Nephron progenitor cell (in vitro differentiated cells): Measurements from ENCODE around the gene AMELX.

Experiments used
- DNase-seq: peaks from one replicate; pipeline ENCODE4 v3.0.0; 2021
- H3K27ac Mint-ChIP-seq: 2 replicates; pipeline ENCODE4 v1.8.0; 2021; ENCODE audit warnings: mild to moderate bottlenecking, moderate library complexity, mixed read lengths
- H3K27me3 Mint-ChIP-seq: 2 replicates; pipeline ENCODE4 v1.8.0; 2021; ENCODE audit warnings: mild to moderate bottlenecking, low read depth, mixed read lengths; ENCODE audit not compliant: poor library complexity
- H3K36me3 Mint-ChIP-seq: 2 replicates; pipeline ENCODE4 v1.8.0; 2021; ENCODE audit warnings: low read depth, mixed read lengths
- H3K4me1 Mint-ChIP-seq: 2 replicates; pipeline ENCODE4 v1.8.0; 2021; ENCODE audit warnings: mixed read lengths
- H3K4me3 Mint-ChIP-seq: 2 replicates; pipeline ENCODE4 v1.8.0; 2021; ENCODE audit warnings: mild to moderate bottlenecking, moderate library complexity, mixed read lengths
- H3K9me3 Mint-ChIP-seq: 2 replicates; pipeline ENCODE4 v1.8.0; 2021; ENCODE audit warnings: mild to moderate bottlenecking, moderate library complexity, mixed read lengths
- CTCF ChIP-seq: fragments of 200-600 bp; sonication (generic); IDR thresholded peaks from 2 replicates; pipeline ENCODE4 v1.5.0; 2021; ENCODE audit warnings: antibody characterized with exemption

The AMELX gene

GRCh38 chrX:11287505-11287904 is 5.7 kb upstream of the AMELX start:
- Mint-ChIP-seq H3K4me3 (no peak overlapping the region), H3K27me3 (peaks cover 4% of the 10 kb centered on the region), H3K9me3 (peaks cover 12% of the 10 kb centered on the region), H3K27ac (no peak overlapping the region), H3K4me1 (no peaks in the 10 kb centered on the region), H3K36me3 (no peaks in the 10 kb centered on the region)
- no peak for DNase-seq
- no peak for TF ChIP-seq CTCF

- no peaks in the 10 kb centered on the region for H3K4me1 Mint-ChIP-seq
- peaks cover 13% of the 10 kb centered on the region for H3K9me3 Mint-ChIP-seq
- no peak overlapping the region for H3K27ac Mint-ChIP-seq
- TF ChIP-seq CTCF, result no peak
- H3K36me3 Mint-ChIP-seq, result no peaks in the 10 kb centered on the region
- peaks cover 4% of the 10 kb centered on the region for H3K27me3 Mint-ChIP-seq
- no peak for DNase-seq
- H3K4me3 Mint-ChIP-seq, result no peak overlapping the region
These were observed 2.7 kb upstream of the AMELX start for GRCh38 chrX:11290416-11291102.

GRCh38 chrX:11296051-11296450 is 2.8 kb downstream of the AMELX start:
- DNase-seq, result no peak
- TF ChIP-seq CTCF, result no peak
- no peak overlapping the region for H3K4me3 Mint-ChIP-seq
- H3K4me1 Mint-ChIP-seq, result no peaks in the 10 kb centered on the region
- H3K36me3 Mint-ChIP-seq, result no peaks in the 10 kb centered on the region
- peaks cover 7% of the 10 kb centered on the region for H3K9me3 Mint-ChIP-seq
- H3K27me3 Mint-ChIP-seq, result no peaks in the 10 kb centered on the region
- no peak overlapping the region for H3K27ac Mint-ChIP-seq

GRCh38 chrX:11298600-11298999 is 5.4 kb downstream of the AMELX start:
- Mint-ChIP-seq H3K36me3 (no peaks in the 10 kb centered on the region), H3K27me3 (peaks cover 5% of the 10 kb centered on the region), H3K27ac (no peak overlapping the region), H3K4me1 (no peaks in the 10 kb centered on the region), H3K4me3 (no peak overlapping the region), H3K9me3 (peaks cover 7% of the 10 kb centered on the region)
- no peak for TF ChIP-seq CTCF
- DNase-seq, result no peak

- TF ChIP-seq CTCF, result no peak
- H3K36me3 Mint-ChIP-seq, result no peaks in the 10 kb centered on the region
- DNase-seq, result no peak
- H3K4me3 Mint-ChIP-seq, result no peak overlapping the region
- H3K27ac Mint-ChIP-seq, result no peak overlapping the region
- H3K27me3 Mint-ChIP-seq, result peaks cover 27% of the 10 kb centered on the region
- H3K9me3 Mint-ChIP-seq, result peaks cover 21% of the 10 kb centered on the region
- no peaks in the 10 kb centered on the region for H3K4me1 Mint-ChIP-seq
These were observed 11.6 kb downstream of the AMELX start for GRCh38 chrX:11304829-11305228.

- Mint-ChIP-seq H3K4me3 (no peak overlapping the region), H3K27me3 (peaks cover 27% of the 10 kb centered on the region), H3K4me1 (no peaks in the 10 kb centered on the region), H3K27ac (no peak overlapping the region), H3K36me3 (no peaks in the 10 kb centered on the region), H3K9me3 (peaks cover 21% of the 10 kb centered on the region)
- TF ChIP-seq CTCF, result no peak
- no peak for DNase-seq
These were observed 12.4 kb downstream of the AMELX start for GRCh38 chrX:11305641-11306040.
